GM19324 (cell line): Measurements from ENCODE around the gene NID2.

Experiments used
- ATAC-seq: cut with Tn5 transposase; IDR thresholded peaks from one replicate; pipeline ENCODE4 v1.9.1; 2021; ENCODE audit warnings: mild to moderate bottlenecking, moderate library complexity; ENCODE audit not compliant: unreplicated experiment, low FRiP score

NID2 gene

DNA sequence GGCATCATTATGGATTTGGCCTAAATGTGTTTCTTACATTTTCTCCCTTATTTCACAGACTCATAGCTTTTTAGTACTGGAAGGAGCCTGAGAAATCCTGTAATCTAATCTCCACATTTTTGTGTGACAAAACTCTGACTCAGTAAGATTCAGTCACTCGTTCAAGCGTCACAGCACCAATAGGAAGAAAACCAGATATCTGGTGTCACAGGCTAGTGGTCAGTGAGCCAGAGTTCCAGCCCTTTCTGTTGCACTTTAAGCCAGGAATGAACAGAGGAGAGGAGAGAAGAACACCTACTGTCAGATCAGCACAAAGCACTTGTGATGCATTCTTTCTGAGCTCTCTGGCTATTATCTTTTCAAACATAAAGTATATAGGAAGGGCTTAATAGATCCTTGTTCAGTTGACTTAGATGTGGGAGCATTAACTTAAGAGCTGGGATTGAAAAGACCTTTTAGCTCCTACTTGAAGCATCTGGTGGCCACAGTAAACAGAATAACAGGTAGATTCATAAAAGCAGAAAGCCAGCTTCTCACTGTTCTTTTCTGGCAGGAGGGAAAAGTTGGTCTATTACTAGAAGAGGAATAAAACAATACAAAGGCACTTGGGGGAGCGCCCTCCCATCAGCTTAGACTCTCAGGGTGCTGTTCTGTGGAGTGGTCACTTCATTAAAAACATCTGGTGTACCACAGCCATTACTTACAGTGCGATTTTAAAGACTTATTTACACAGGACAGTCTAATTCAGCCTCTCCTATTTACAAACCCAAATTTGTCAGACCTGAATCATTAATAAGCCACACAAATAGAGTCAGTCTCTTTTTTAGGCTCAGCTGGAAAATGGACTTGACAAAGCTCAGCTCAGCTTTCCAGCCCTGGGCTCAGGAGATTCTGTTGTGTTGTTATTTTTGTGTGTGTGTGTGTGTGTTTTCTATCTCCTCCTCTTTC is 12.2 kb upstream of the NID2 start:
- ATAC-seq = no peak

DNA sequence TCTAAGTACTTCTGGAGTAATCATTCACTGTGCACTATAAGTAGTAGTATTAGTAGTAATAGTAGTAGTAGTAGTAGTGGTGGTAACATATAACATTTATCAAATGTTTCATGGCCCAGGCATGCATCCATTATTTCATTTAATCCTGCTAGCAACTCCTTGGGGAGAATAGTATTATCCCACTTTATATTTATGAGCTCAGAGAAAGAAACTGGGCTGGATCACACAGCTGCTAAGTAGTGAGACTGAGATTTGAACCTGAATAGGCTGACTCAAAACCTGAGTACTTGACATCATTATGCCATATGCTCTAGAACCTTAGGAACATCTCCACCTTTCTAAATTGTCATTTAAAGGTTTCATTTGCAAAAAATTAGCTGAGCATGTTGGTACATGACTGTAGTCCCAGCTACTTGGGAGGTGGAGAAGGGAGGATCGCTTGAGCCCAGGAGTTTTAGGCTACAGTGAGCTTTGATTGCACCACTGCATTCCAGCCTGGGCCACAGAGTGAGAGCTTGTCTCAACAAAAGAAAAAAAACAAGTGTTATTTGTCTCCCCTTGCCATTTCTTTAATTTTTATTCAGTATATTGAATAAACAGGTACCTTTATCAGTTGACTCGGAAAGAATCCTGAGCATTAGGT is 11.4 kb upstream of the NID2 start:
- no peak for ATAC-seq

DNA sequence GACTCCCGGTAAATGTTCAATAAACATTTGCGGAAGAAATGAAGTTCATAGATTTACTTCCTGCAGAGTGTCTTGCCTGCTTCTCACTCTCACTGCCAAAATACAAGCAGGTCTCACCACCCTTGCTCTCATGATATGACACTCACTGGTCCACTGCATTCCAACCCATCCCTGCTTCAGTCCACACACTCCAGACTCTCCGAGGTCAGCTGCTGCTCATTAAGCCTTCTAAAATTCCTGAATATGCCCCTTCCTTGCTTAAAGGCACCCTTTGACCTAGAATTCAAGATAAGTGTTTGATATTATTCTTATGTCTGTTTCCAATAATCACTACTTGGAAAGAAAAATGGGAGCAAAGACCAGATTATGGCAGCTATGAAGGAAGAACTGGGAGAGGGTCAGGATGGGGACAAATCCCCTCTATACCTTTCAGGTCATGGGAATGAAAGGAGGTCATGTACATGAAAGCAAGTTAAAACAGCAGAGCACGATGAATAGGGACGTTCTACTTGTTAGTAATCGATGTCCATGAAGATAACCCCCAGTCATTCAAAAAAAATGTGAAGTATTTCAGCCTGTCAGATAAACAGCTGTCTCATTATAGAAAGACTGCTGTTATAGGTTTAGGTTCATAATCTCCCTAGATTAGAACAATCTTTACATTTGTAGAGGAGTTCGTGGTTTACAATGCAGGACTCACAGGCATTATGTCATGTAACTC is 10.5 kb upstream of the NID2 start:
- no peak for ATAC-seq

DNA sequence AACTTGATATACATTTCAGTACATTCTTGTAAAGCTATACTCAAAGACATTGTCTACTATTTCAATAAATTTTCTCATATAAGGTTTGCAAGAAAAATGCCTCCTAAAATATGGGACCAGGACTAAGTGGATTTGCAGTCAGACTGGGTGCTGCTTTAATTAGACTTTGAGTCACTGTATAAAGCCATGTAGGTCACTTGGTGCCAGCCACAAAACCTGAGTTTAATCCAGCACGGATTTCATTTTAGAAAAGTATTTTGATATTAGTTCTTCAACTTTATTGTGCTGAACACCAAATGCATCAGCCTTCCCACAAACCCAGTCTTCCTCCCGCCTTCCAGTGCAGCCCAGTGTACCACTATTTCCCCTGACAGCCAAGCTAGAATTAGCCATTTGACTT is 9.9 kb upstream of the NID2 start:
- no peak for ATAC-seq

DNA sequence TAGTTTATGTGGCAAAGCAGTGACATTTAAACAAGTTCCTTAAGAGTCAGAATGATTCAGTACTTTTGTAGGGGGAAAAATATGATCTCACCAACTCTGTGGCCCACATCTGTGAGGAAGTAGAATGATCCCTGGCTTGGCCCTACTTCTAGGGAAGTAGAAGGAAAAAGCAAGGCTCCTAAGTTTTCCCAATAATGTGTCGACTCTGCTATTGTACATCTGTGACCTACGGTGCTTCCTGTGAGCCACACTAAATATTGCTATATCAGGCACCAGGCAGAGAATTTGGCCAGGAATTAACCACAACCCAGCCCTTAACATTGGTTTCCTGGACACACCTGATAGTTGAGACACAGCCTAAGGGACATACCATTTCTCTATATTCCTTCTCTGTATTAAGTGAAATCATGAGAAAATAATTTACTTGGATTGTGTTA is 9.3 kb upstream of the NID2 start:
- no peak for ATAC-seq

DNA sequence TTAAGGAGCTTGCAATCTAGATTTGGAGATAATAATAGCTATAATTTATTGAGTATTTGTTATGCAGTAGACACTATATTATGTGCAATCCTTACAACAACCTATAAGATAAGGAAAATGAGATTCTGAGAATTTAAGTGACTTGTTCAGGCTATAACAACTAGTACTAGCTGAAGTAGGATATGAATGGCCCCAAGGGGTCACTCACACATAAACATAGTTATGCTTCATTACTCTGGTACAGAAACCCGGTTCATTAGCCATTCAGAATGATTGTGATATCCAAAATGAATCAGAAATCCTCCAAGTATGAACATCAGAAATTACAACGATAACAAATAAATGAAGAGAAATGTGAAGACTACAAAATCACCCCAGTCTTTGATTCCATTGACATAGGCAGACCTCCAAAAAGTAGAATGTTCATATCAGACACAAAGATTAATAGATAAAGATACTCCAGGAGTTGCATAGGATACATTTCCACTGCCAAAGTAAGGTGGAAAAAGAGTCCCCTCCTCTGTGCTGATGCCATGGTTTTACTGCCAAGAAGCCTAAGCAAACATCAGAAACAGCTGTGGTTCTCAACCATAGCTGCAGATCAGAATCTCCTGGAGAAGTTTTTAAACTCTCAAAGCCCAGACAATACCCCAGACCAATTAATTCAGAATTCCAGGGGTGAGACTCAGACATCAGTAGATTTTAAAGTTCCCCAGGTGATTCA is 8.6 kb upstream of the NID2 start:
- no peak for ATAC-seq

DNA sequence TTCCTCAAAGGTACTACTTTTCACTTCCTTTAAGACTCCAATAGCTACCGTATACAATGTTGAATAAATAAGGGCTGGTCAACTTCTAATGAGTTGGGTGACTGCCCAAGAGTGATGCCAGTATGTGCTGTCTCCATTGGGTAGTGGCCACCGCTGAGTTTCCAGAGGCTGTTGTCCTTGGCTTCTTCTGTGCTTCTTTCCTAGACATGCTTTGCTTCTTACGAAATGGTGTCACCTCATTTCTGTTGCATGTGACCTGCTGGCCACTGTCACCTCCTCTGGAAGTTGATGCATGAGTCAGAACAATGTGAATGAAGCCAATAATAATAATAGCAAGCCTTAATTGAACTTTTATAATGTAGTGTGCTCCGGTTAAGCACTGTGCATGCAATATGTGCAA is 7.5 kb upstream of the NID2 start:
- no peak for ATAC-seq

DNA sequence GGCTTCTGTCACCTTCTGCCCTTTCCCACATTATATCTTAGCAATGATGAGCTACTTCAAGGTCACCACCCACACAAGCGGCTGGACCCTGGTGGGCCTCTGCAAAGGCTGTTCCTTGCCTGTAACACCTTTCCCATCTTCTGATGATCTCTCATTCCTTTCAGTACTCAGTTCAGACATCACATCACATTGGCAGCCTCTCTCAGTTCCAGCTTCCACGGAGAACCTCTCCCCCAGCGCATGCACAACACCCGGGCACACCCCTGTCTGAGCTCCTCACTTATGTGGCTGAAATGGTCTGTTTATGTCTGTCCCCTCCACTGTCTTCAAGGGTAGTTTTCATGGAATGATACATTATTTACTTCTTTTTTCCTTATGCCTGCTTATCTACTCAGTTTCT is 6.5 kb upstream of the NID2 start:
- no peak for ATAC-seq

DNA sequence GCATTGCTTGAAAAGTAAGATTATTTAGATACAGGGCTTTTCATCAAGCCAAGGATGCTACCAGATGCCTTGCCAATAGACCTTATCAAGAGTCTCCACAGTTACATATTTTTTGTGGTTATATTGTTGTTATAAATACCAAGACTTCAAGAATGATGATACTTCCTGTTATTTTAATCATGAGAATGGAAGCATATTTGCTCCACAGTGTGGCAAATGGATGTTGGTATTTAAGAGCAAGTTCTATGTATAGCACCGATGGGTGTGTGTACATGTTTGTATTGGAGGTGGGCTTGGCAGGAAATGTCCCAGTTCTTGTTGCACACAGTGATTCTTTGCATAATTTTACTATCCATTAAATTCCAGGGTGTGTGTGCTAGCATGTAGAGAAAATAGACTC is 4.4 kb upstream of the NID2 start:
- no peak for ATAC-seq

DNA sequence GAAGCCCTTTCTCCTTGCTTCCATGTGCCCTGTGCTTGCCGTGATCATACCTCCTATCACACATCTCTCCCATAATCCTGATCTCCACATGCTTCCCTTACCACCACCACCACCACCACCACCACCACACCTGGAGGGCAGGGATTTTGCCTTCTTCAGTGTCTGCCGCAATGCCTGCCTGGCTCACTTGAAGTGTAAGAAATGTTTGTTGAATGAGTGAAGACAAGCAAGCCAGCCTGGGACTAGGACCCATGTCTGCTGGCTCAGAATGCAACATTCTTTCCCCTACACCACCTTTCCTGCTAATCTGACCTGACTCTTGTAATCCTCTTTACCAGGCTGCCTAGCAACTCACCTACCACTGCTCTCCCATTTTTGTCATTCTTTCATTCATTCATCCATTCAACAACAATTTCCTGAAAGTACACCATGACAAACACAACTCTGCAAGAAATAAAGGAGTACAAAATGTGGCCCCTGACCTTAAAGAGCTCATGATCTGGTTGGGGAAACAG is 3.5 kb upstream of the NID2 start:
- no peak for ATAC-seq

DNA sequence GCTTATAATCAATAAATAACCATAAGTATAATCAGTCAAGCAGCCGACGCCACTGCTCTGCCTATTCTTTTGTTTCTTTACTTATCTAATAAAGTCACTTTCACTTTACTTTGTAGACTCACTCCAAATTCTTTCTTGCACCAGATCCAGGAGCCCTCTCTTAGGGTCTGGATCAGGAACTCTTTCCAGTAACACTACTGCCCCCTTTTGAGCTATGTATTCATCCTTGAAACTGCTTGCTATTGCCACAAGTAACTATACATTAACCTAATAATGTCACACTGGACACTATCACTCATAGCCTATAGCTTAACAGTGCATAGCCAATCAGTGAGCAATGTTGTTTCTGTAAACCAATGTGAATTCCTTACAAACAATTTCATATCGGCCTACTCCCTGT is 2.8 kb upstream of the NID2 start:
- no peak for ATAC-seq

DNA sequence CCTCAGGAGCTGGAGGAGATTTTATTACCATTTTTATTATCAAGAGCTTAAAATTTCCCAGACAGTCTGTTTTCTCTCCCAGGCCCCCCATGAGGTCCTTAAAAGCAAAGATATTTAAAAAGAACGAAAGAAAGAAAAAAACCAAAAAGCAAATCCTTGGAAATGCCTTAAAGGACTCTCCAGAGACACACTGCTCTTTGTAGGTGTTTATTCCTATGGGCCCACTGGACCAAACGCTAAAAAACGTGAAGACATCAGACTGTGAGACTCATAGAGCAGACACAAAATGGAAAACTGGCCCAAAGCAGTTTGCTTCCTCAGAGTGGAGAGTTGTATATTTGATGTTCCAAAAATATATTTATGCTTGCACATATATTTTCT is 1.2 kb upstream of the NID2 start:
- no peak for ATAC-seq

DNA sequence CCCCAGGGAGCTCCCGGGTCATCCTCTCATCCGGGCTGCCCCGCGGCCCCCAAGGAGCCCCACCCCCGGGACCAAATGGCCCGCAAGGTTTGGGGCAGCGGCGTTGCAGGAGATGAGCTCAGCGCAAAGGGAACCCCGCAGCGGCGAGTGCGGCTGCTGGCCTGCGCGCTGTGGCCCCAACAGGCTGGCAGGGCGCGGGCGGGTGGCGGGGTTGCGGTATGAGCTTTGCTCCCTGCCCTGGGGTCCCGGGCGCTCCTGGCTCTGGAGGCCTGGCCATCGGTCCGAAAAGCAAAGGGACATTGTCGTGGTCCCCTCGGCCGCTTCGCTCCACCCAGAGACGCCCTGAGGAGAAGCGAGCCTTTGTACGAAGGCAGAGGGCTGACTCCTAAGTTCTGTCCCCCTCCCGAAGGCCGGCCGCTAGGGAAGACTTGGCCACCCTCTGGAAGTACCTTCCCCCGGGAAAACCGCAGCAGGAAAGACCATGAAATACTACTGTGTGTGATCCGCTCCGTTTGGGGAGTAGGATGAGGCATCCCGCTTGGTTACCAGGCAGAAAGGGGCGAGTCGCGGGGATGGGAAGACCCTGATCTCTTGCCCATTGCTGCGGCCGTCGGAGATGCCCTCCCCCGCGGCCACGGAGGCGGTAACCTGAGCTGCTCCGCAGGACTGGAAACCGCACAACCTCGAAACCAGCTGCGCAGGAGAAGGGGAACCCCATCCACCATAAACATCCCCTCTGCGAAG is 620 bp upstream of the NID2 start:
- no peak for ATAC-seq

DNA sequence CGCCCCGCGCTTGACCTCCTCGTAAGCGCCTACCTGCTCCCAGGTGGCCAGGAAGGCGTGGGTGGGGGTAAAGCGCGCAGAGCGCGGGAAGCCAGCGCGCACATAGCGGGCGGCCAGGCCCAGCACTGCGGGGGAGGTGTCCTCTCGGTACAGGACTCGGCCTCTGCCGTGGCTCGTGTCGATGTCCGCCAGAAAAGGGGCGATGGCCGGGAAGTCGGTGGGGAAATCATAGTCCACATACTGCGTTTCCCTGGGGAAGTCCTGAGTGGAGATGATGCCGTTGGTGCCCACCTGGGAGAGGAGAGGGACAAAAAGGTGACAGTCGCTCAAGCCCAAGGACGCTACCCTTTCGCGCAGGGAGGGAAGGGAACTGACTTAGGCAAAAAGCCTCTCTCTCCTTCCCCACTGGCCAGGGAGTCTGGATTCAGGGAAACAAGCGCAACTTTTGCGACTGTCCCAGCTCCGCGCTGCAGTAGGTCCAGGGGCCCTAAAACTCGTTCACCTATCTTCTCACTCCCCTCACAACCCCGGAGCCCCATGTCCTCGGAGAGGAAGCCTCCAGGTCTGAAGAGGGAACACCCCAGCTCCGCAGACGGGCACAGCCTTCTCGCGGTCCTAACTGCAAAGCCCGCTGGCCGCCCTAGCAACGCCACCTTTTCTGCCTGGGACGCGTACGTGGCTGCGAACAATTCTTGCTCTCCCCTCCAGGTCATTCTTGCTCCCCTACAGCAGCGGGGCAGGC is 815 bp downstream of the NID2 start:
- ATAC-seq = no peak

DNA sequence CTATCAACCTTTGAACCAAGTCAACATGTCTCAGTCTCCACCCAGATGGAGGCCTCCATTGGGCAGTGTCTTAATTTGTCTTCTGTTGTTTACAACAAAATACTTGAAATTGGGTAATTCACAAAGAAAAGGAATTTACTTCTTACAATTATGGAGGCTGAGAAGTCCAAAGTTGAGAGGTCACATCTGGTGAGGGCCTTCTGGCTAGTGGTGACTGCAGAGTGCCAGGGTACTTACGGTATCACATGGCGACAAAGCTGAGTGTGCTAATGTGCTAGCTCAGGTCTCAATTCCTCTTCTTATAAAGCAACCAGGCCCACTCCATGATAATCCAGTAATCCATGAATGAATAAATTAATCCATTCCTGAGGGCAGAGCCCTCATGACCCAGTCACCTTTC is 4.7 kb downstream of the NID2 start:
- no peak for ATAC-seq

DNA sequence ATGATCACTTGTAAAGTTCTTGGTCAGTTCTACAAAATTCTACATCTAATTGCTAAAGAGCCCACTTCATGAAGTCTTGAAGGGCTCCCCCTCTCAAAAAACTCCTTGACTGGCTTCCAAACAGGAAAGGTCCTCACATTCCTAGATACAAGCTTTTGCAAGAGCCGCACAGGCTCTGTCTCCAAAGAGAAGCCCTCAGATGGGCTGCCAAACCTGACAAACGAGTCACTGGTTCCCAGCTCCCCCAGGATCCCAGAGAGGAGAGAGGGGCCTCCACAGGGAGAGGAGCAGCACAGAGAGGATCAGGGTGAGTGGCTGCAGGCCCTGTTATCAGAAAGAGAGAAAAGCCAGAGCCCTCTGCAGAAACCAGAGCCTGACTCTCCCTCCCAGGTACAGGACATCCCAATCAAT is 5.8 kb downstream of the NID2 start:
- no peak for ATAC-seq

DNA sequence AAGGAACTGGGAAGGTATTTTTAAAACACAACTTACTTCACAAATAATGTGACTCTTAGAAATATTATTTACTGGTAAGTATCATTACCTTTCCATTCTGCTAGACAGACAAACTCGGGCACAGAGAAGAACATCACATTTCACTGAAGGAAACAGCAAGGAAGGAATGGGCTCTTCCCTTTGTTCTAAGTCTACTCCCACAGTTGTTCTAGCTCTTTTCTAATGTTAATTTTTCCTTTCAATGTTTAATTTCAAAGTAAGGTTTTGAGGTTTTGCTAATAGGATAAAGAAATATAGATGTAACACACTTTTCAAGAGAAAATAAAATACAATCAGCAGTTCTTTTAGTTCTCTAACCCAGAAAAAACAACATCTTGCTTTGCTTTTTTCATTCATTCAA is 7.0 kb downstream of the NID2 start:
- ATAC-seq = no peak

DNA sequence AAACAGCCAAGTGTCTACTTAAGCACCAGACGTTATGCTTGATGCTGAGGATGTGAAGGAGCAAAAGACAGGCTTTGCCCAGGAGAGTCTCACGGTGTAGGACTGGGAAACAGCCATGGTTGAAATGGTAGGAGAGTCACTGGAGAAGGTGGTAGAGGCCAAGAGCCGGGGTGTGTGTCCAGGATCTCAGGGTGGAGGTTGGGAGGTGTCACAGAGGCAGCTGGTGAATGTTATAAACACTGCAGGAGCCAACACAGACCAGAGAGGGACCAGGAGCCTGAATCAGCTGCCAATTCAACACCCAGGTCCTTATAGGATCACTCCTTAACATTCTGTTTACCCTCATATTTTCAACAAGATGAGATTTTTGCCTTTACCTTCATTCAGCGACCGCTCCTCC is 7.5 kb downstream of the NID2 start:
- ATAC-seq = no peak

DNA sequence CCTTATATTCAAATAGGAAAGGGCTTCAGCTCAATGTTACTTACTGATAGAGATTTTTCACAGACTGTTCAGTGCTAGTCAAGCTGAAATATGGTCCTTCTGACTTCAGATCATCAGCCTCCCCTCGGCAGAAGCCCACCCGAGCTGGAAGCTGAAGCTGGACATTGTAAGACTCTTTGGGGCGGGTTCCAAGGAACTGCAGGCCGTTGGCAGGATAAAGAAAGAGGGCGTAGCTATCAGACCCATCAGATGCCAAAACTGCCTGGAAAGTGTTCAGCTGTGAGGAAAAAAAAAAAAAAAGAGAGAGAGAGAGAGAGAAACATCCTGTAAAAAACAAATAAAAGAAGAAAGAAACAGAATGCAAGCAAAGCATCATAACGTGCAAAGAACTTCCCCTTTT is 8.8 kb downstream of the NID2 start:
- no peak for ATAC-seq
